Tongue (tissue), 1 donor: ENCODE results near the gene FAM9A. TPM values are rescaled to one million over a fixed set of nuclear protein-coding genes. Genes with fewer than 3 reads are reported as not detected.

Experiments
- total RNA-seq: library from RNA; depleted of rRNA; stranded (reverse); fragments of >200 nt; gene quantifications from one replicate; pipeline ENCODE4 v1.2.3, GENCODE V29; 2014

Gene FAM9A
- total RNA-seq, 1 donor from 2014 or later: not detected

Other genes with a start within 250 kb of the FAM9A start
- gene ANOS1, start 69.2 kb downstream of the FAM9A start, total RNA-seq: 26.4 TPM
- not detected for gene FAM9B, start 232.7 kb upstream of the FAM9A start, total RNA-seq